HEK293 (cell line): ENCODE measurements around the gene PER1.

Experiments
- CTCF ChIA-PET: fragments of 350-600 bp; formaldehyde crosslinking; extraction: SDS; loops from one replicate; lab custom pipeline; 2021; ENCODE audit warnings: antibody characterized with exemption; lab: Yijun Ruan, JAX
- POLR2A ChIA-PET: fragments of 300-600 bp; formaldehyde crosslinking; extraction: SDS; loops from one replicate; lab custom pipeline; 2020; ENCODE audit warnings: antibody characterized with exemption, inconsistent platforms; lab: Yijun Ruan, JAX
- H3K27ac ChIP-seq: fragments of 200-500 bp; sonication (Bioruptor generic); 2 replicates; pipeline ENCODE4 v1.5.1; 2014; ENCODE audit warnings: low read depth, low read length, control low read depth, inconsistent platforms; ENCODE audit errors: extremely low read depth
- H3K36me3 ChIP-seq, 2 experiments: fragments of 200-500 bp in 1 of 2; sonication (Bioruptor generic) in 1 of 2; 1 replicate in 1 of 2; 2 replicates in 1 of 2; pipeline ENCODE4 v1.5.1; 2014 to 2017; ENCODE audit warnings: inconsistent platforms in 2 of 2, low read length in 2 of 2; ENCODE audit not compliant: control insufficient read depth in 2 of 2, insufficient read depth in 1 of 2
- H3K4me1 ChIP-seq: fragments of 200-500 bp; sonication (Bioruptor generic); 2 replicates; pipeline ENCODE4 v1.5.1; 2014; ENCODE audit warnings: mild to moderate bottlenecking, low read length, inconsistent platforms; ENCODE audit not compliant: control insufficient read depth, insufficient read depth
- H3K4me3 ChIP-seq: 2 replicates; pipeline ENCODE4 v1.5.1; 2011; ENCODE audit warnings: low read depth, mild to moderate bottlenecking, control low read depth, low read length, moderate library complexity
- H3K9me3 ChIP-seq: fragments of 200-500 bp; sonication (Bioruptor generic); 2 replicates; pipeline ENCODE4 v1.5.1; 2014; ENCODE audit warnings: low read depth, low read length, inconsistent platforms; ENCODE audit not compliant: control insufficient read depth, insufficient read depth
- BCL11A ChIP-seq: fragments of 450-650 bp; formaldehyde crosslinking; IDR thresholded peaks from 2 replicates; pipeline ENCODE4 v1.5.1; 2016; ENCODE audit warnings: low read depth, missing biosample characterization, missing genetic modification characterization
- BCL11B ChIP-seq: fragments of 450-650 bp; formaldehyde crosslinking; IDR thresholded peaks from 2 replicates; pipeline ENCODE4 v1.5.1; 2016; ENCODE audit warnings: low read depth, missing biosample characterization, missing genetic modification characterization
- EGR2 ChIP-seq: fragments of 450-650 bp; formaldehyde crosslinking; IDR thresholded peaks from 2 replicates; pipeline ENCODE4 v1.5.1; 2016; ENCODE audit warnings: low read depth, missing biosample characterization, missing genetic modification characterization
- GLIS1 ChIP-seq: fragments of 450-650 bp; formaldehyde crosslinking; IDR thresholded peaks from 2 replicates; pipeline ENCODE4 v1.5.1; 2016; ENCODE audit warnings: missing biosample characterization, missing genetic modification characterization
- HOXA7 ChIP-seq: sonication (generic); formaldehyde crosslinking; IDR thresholded peaks from 2 replicates; pipeline ENCODE4 v1.8.1; 2022; ENCODE audit warnings: missing genetic modification reagents, borderline replicate concordance
- KLF7 ChIP-seq: fragments of 450-650 bp; formaldehyde crosslinking; IDR thresholded peaks from 2 replicates; pipeline ENCODE4 v1.5.1; 2016; ENCODE audit warnings: missing biosample characterization, missing genetic modification characterization, borderline replicate concordance
- SALL2 ChIP-seq: fragments of 450-650 bp; formaldehyde crosslinking; IDR thresholded peaks from 2 replicates; pipeline ENCODE4 v1.5.0; 2017; ENCODE audit warnings: missing biosample characterization, mild to moderate bottlenecking, missing genetic modification characterization, borderline replicate concordance
- SCRT2 ChIP-seq: fragments of 450-650 bp; formaldehyde crosslinking; IDR thresholded peaks from 2 replicates; pipeline ENCODE4 v1.5.1; 2016; ENCODE audit warnings: missing biosample characterization, missing genetic modification characterization
- SP3 ChIP-seq: fragments of 450-650 bp; formaldehyde crosslinking; IDR thresholded peaks from 2 replicates; pipeline ENCODE4 v1.5.1; 2016; ENCODE audit warnings: missing biosample characterization, missing genetic modification characterization
- SP7 ChIP-seq: fragments of 450-650 bp; formaldehyde crosslinking; IDR thresholded peaks from 2 replicates; pipeline ENCODE4 v1.5.1; 2016; ENCODE audit warnings: missing biosample characterization, missing genetic modification characterization
- TCF7L2 ChIP-seq: IDR thresholded peaks from 2 replicates; pipeline ENCODE4 v1.6.1; 2011; ENCODE audit warnings: low read depth, mild to moderate bottlenecking, inconsistent platforms, low read length, moderate library complexity, borderline replicate concordance
- YY1 ChIP-seq: fragments of 450-650 bp; formaldehyde crosslinking; IDR thresholded peaks from 2 replicates; pipeline ENCODE4 v1.5.1; 2018; ENCODE audit warnings: missing biosample characterization, missing genetic modification characterization
- YY2 ChIP-seq: fragments of 450-650 bp; formaldehyde crosslinking; IDR thresholded peaks from 2 replicates; pipeline ENCODE4 v1.5.1; 2016; ENCODE audit warnings: missing biosample characterization, missing genetic modification characterization
- ZBTB1 ChIP-seq: fragments of 450-650 bp; formaldehyde crosslinking; IDR thresholded peaks from 2 replicates; pipeline ENCODE4 v1.5.1; 2016; ENCODE audit warnings: missing biosample characterization, missing genetic modification characterization
- ZFHX2 ChIP-seq: fragments of 450-650 bp; formaldehyde crosslinking; conservative IDR thresholded peaks from 2 replicates; pipeline ENCODE4 v1.5.1; 2016; ENCODE audit warnings: missing biosample characterization, missing genetic modification characterization
- ZNF121 ChIP-seq: fragments of 450-650 bp; formaldehyde crosslinking; IDR thresholded peaks from 2 replicates; pipeline ENCODE4 v1.5.1; 2016; ENCODE audit warnings: missing biosample characterization, missing genetic modification characterization
- ZNF140 ChIP-seq: fragments of 450-650 bp; formaldehyde crosslinking; IDR thresholded peaks from 2 replicates; pipeline ENCODE4 v1.5.1; 2016; ENCODE audit warnings: missing biosample characterization, missing genetic modification characterization
- ZNF184 ChIP-seq: fragments of 450-650 bp; IDR thresholded peaks from 2 replicates; pipeline ENCODE4 v1.5.1; 2018; ENCODE audit warnings: missing biosample characterization, mild to moderate bottlenecking, missing genetic modification characterization
- ZNF274 ChIP-seq, 2 experiments: fragments of 200-500 bp in 1 of 2; fragments of 450-650 bp in 1 of 2; sonication (Bioruptor generic) in 1 of 2; formaldehyde crosslinking in 1 of 2; IDR thresholded peaks; 2 replicates each; pipeline versions ENCODE4 v1.5.1 to v1.6.1; 2014 to 2016; ENCODE audit warnings: borderline replicate concordance in 1 of 2, inconsistent platforms in 1 of 2, low read length in 1 of 2, missing biosample characterization in 1 of 2, missing genetic modification characterization in 1 of 2
- ZNF391 ChIP-seq: fragments of 450-650 bp; formaldehyde crosslinking; IDR thresholded peaks from 2 replicates; pipeline ENCODE4 v1.5.1; 2016; ENCODE audit warnings: low read depth, missing biosample characterization, missing genetic modification characterization, borderline replicate concordance
- ZNF416 ChIP-seq: fragments of 450-650 bp; formaldehyde crosslinking; IDR thresholded peaks from 2 replicates; pipeline ENCODE4 v1.5.1; 2016; ENCODE audit warnings: missing biosample characterization, missing genetic modification characterization
- ZNF423 ChIP-seq: fragments of 450-650 bp; formaldehyde crosslinking; IDR thresholded peaks from 2 replicates; pipeline ENCODE4 v1.5.1; 2016; ENCODE audit warnings: missing biosample characterization, missing genetic modification characterization
- ZNF529 ChIP-seq: fragments of 450-650 bp; formaldehyde crosslinking; IDR thresholded peaks from 2 replicates; pipeline ENCODE4 v1.5.1; 2017; ENCODE audit warnings: missing genetic modification characterization, missing biosample characterization; ENCODE audit not compliant: insufficient replicate concordance
- ZNF561 ChIP-seq: fragments of 450-650 bp; IDR thresholded peaks from 2 replicates; pipeline ENCODE4 v1.5.1; 2018; ENCODE audit warnings: missing biosample characterization, missing genetic modification characterization, borderline replicate concordance
- ZNF830 ChIP-seq: fragments of 450-650 bp; IDR thresholded peaks from 2 replicates; pipeline ENCODE4 v1.5.0; 2018; ENCODE audit warnings: missing biosample characterization, missing genetic modification characterization, low read depth, mild to moderate bottlenecking, moderate library complexity
- ZNF843 ChIP-seq: fragments of 450-650 bp; formaldehyde crosslinking; IDR thresholded peaks from 2 replicates; pipeline ENCODE4 v1.5.1; 2016; ENCODE audit warnings: missing biosample characterization, missing genetic modification characterization
- ZSCAN23 ChIP-seq: fragments of 450-650 bp; formaldehyde crosslinking; IDR thresholded peaks from 2 replicates; pipeline ENCODE4 v1.5.1; 2016; ENCODE audit warnings: missing biosample characterization, missing genetic modification characterization
- ZXDB ChIP-seq: fragments of 450-650 bp; formaldehyde crosslinking; IDR thresholded peaks from 2 replicates; pipeline ENCODE4 v1.5.1; 2016; ENCODE audit warnings: missing biosample characterization, missing genetic modification characterization
- TF ChIP-seq, protein P1 (sequence below): fragments of 450-650 bp; formaldehyde crosslinking; IDR thresholded peaks from 2 replicates; pipeline ENCODE4 v1.5.1; 2016; ENCODE audit warnings: missing biosample characterization, missing genetic modification characterization, borderline replicate concordance
- TF ChIP-seq, protein P2 (sequence below): fragments of 450-650 bp; formaldehyde crosslinking; IDR thresholded peaks from 2 replicates; pipeline ENCODE4 v1.5.1; 2016; ENCODE audit warnings: missing biosample characterization, missing genetic modification characterization
- TF ChIP-seq, protein P3 (sequence below): fragments of 450-650 bp; formaldehyde crosslinking; IDR thresholded peaks from 2 replicates; pipeline ENCODE4 v1.5.1; 2016; ENCODE audit warnings: missing biosample characterization, missing genetic modification characterization

The PER1 gene

DNA sequence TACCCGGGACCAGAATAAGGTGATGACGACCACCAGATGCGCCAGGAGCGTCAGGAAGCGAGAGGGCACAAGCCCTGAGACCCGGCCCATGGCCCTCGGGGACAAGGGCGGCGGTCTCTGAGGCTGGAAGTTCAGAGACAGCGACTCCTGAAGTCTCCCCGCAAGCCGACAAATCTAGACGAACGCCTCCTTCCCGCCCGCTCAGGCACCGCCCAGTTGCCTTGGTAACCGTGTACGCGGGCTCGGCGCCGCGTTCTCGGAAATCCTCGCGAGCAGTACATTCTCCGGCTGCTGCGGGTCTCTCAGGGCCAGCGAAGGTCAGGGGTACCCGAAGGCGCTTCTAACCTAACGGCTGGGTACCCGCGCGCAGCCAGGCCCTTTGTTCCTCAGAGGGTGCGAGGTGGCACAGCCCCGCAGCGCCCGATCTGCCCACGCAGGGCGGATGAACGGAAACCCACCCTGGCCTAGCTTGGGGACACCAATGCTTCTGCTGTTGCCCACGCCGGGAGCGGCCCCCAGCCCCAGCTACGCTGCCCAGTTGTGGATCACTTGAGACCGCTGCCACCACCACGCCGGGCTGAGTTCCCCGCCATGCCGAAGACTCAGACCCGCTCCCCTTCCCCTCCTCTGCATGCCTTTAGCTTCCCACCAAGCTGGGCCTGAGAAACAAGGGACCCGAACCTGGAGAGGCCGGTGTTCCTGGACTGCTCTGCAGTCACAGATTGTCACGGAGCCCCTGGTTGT is 24.2 kb upstream of the PER1 start, which contains the start of gene TMEM107 (continued):
- TF ChIP-seq EGR2 = peak; percentile 38; the same call in 1 of the 2 replicates
- no peak for TF ChIP-seq ZNF529 (tag by site-specific recombination)
- TF ChIP-seq ZNF391 (tag by site-specific recombination) = peak; percentile 21; the same call in 1 of the 2 replicates
- TF ChIP-seq ZSCAN23 (tag by site-specific recombination) = 0 out of 2 replicates have a peak, but pooled peaks have one; percentile 18
- TF ChIP-seq BCL11A (tag by site-specific recombination) = peak; percentile 53; the same call in 1 of the 2 replicates
- TF ChIP-seq SP7 (tag by site-specific recombination) = peak; percentile 49; the same call in 1 of the 2 replicates
- peak; percentile 43; the same call in 1 of the 2 replicates for TF ChIP-seq ZXDB (tag by site-specific recombination)
- TF ChIP-seq ZNF121 (tag by site-specific recombination) = no peak
- TF ChIP-seq ZNF423 = no peak
- TF ChIP-seq ZNF274 (IDR thresholded peaks at IDR 0.05; ENCODE audit: low read length) = no peak
- no peak for TF ChIP-seq ZNF274 (tag by site-specific recombination; IDR thresholded peaks at IDR 0.05; ENCODE audit: borderline replicate concordance)
- TF ChIP-seq ZNF830 (tag by site-specific recombination) = no peak
- peak; percentile 55; the same call in 1 of the 2 replicates for TF ChIP-seq BCL11B (tag by site-specific recombination)
- 0 out of 2 replicates have a peak, but pooled peaks have one; percentile 65 for TF ChIP-seq KLF7 (tag by site-specific recombination)
- no peak for TF ChIP-seq HOXA7 (CRISPR knock-in tag)
- TF ChIP-seq YY1 (tag by site-specific recombination) = no peak; the same call in 1 of the 2 replicates
- 0 out of 2 replicates have a peak, but pooled peaks have one; percentile 65 for TF ChIP-seq ZNF561

DNA sequence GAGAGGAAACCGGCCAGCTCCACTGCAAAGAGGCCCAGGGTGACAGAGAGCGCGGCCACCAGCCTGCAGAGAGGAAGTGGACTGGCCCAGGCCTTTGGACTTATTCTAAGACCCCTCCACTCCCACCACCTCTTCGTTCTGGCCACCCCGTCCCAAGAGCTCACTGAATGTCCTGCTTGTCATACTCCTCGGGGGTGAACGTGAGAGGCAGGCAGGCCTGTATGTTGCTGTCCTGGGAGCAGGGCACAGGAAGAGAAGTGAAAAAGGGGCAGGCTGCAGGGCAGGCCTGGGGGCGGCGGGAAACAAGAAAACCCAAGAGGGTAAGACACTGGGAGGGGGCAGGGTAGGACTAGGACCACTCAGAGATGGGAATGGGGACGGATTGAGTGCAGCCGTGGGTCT is 23.6 kb upstream of the PER1 start:
- CTCF ChIA-PET = interaction anchor here (0.5 to 1.4 kb wide), 6 partner anchors 14 to 205 kb away, joined by 3 to 4 read pairs (median 3); partner anchors contain the start of gene BORCS6
- Histone ChIP-seq H3K36me3 (no peaks in the 10 kb centered on the region), H3K9me3 (no peaks in the 10 kb centered on the region), H3K4me3 (peak overlapping the region; percentile 61), H3K4me1 (peaks cover 10% of the 10 kb centered on the region), H3K27ac (peak overlapping the region; percentile 57)
- POLR2A ChIA-PET = interaction anchor here (0.7 to 2.7 kb wide), 3 partner anchors 19 to 921 kb away, joined by 3 to 13 read pairs (median 4); partner anchors contain the start of gene SLC25A35
- TF ChIP-seq, protein P1, sequence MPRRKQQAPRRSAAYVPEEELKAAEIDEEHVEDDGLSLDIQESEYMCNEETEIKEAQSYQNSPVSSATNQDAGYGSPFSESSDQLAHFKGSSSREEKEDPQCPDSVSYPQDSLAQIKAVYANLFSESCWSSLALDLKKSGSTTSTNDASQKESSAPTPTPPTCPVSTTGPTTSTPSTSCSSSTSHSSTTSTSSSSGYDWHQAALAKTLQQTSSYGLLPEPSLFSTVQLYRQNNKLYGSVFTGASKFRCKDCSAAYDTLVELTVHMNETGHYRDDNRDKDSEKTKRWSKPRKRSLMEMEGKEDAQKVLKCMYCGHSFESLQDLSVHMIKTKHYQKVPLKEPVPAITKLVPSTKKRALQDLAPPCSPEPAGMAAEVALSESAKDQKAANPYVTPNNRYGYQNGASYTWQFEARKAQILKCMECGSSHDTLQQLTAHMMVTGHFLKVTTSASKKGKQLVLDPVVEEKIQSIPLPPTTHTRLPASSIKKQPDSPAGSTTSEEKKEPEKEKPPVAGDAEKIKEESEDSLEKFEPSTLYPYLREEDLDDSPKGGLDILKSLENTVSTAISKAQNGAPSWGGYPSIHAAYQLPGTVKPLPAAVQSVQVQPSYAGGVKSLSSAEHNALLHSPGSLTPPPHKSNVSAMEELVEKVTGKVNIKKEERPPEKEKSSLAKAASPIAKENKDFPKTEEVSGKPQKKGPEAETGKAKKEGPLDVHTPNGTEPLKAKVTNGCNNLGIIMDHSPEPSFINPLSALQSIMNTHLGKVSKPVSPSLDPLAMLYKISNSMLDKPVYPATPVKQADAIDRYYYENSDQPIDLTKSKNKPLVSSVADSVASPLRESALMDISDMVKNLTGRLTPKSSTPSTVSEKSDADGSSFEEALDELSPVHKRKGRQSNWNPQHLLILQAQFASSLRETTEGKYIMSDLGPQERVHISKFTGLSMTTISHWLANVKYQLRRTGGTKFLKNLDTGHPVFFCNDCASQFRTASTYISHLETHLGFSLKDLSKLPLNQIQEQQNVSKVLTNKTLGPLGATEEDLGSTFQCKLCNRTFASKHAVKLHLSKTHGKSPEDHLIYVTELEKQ (tag by site-specific recombination) = peak; percentile 24; the same call in 1 of the 2 replicates
- TF ChIP-seq ZNF416 (tag by site-specific recombination) (no peak), EGR2 (no peak), GLIS1 (tag by site-specific recombination) (no peak), SALL2 (tag by site-specific recombination) (no peak), TCF7L2 (no peak), ZNF843 (no peak), ZBTB1 (no peak), ZNF184 (tag by site-specific recombination) (no peak), SP3 (tag by site-specific recombination) (no peak), ZNF140 (tag by site-specific recombination) (no peak), SCRT2 (tag by site-specific recombination) (no peak), ZFHX2 (tag by site-specific recombination) (no peak), YY2 (tag by site-specific recombination) (no peak)
- TF ChIP-seq, protein P2, sequence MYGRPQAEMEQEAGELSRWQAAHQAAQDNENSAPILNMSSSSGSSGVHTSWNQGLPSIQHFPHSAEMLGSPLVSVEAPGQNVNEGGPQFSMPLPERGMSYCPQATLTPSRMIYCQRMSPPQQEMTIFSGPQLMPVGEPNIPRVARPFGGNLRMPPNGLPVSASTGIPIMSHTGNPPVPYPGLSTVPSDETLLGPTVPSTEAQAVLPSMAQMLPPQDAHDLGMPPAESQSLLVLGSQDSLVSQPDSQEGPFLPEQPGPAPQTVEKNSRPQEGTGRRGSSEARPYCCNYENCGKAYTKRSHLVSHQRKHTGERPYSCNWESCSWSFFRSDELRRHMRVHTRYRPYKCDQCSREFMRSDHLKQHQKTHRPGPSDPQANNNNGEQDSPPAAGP = peak; percentile 16; the same call in 1 of the 2 replicates
- TF ChIP-seq, protein P3, sequence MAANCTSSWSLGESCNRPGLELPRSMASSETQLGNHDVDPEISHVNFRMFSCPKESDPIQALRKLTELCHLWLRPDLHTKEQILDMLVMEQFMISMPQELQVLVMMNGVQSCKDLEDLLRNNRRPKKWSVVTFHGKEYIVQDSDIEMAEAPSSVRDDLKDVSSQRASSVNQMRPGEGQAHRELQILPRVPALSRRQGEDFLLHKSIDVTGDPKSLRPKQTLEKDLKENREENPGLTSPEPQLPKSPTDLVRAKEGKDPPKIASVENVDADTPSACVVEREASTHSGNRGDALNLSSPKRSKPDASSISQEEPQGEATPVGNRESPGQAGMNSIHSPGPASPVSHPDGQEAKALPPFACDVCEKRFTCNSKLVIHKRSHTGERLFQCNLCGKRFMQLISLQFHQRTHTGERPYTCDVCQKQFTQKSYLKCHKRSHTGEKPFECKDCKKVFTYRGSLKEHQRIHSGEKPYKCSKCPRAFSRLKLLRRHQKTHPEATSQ (tag by site-specific recombination) = no peak
